Measurements from ENCODE around the gene GABRR1.
A peak's percentile ranks its signal among the peaks of the same experiment; 100 is the strongest.

GABRR1 gene

DNA sequence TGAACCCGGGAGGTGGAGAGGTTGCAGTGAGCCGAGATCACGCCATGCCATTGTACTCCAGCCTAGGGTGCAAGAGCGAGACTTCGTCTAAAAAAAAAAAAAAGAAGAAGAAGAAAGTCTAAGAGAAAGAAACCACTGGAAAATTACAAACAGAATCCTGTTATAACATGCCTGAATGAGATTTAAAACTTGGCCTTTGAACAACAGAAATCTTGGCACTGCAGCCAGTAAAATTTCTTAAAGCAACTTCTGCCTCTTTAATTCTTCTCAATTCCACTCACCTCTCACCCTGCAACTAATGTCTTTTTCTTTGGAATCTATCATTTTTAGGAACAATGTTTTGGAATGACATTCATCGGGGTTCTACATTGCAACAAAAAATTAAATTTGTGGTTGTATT, 45.0 kb downstream of the GABRR1 start:
- H3K9me3 ChIP-seq: no peaks in the 10 kb centered on the region
- in situ Hi-C loops (cut with MboI; ENCODE audit: low sequenced_read_pairs): no loop called here

DNA sequence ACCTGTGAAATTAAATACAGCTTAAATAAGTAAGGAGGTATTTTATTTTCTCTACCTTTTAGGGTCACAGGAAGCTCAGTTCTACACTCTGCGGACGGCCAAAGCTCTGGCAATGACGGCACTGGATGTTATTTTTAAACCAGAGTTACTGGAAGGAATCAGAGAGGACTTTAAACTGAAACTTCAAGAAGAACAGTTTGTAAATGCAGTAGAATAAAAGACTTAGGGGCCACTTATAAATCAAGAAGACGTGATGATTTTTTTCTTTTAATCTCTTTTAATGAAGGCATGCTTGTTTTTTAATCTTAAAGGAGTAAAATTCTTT, 55.1 kb downstream of the GABRR1 start:
- H3K27me3 ChIP-seq (ENCODE audit: low read depth): no peaks in the 10 kb centered on the region
- no peak overlapping the region for H3K4me3 ChIP-seq
- in situ Hi-C loops (cut with MboI; ENCODE audit: low sequenced_read_pairs): no loop called here
- DNase-seq (ENCODE audit: low spot score in 2 of 2): no peak
- H3K9me3 ChIP-seq: no peaks in the 10 kb centered on the region
- peaks cover 10% of the 10 kb centered on the region for H3K4me1 ChIP-seq
- peaks cover 43% of the 10 kb centered on the region for H3K36me3 ChIP-seq (replicated peaks)

More for the DNA sequence above, 45.0 kb downstream of the GABRR1 start:
- H3K4me1 ChIP-seq: no peaks in the 10 kb centered on the region
- no peak overlapping the region for H3K4me3 ChIP-seq
- H3K27me3 ChIP-seq (ENCODE audit: low read depth): no peaks in the 10 kb centered on the region
- no peak for DNase-seq (ENCODE audit: low spot score in 2 of 2)
- H3K36me3 ChIP-seq (replicated peaks): no peaks in the 10 kb centered on the region

DNA sequence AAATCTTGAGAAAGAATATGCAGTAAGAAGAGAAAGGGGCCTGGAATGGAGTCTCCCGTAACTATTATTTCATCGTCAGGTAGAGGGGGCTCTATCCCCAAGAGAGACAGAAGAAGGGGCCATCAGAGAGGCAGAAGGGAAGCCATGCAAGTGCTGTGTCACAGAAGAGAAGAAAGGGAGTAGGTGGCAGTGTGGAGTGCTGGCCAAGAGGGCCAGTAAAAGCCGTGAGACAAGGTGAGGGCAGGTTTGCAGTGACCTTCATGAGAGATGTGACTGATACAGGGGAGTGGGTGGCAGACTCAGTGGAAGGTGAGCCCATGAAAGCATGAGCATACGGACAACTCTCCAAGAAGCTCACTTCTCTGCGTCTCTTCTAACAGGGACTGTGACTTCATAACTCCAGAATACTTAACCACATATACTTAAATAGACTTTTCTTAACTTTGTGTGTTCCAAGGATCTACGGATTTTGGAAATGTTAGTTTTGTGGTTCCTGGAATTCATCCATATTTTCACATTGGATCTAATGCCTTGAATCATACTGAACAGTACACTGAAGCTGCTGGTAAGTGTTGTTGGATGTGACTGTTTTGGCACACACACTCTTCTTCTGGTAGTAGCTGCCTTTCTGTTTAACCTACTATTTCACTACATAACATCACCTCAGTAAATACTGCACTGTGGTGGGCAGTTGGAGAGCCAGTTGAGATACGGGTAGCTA, 55.7 kb downstream of the GABRR1 start:
- H3K4me3 ChIP-seq: no peak overlapping the region
- peaks cover 10% of the 10 kb centered on the region for H3K4me1 ChIP-seq
- no peaks in the 10 kb centered on the region for H3K27me3 ChIP-seq (ENCODE audit: low read depth)
- DNase-seq (ENCODE audit: low spot score in 2 of 2): no peak
- no peaks in the 10 kb centered on the region for H3K9me3 ChIP-seq
- in situ Hi-C loops (cut with MboI; ENCODE audit: low sequenced_read_pairs): no loop called here
- H3K36me3 ChIP-seq (replicated peaks): peaks cover 43% of the 10 kb centered on the region

DNA sequence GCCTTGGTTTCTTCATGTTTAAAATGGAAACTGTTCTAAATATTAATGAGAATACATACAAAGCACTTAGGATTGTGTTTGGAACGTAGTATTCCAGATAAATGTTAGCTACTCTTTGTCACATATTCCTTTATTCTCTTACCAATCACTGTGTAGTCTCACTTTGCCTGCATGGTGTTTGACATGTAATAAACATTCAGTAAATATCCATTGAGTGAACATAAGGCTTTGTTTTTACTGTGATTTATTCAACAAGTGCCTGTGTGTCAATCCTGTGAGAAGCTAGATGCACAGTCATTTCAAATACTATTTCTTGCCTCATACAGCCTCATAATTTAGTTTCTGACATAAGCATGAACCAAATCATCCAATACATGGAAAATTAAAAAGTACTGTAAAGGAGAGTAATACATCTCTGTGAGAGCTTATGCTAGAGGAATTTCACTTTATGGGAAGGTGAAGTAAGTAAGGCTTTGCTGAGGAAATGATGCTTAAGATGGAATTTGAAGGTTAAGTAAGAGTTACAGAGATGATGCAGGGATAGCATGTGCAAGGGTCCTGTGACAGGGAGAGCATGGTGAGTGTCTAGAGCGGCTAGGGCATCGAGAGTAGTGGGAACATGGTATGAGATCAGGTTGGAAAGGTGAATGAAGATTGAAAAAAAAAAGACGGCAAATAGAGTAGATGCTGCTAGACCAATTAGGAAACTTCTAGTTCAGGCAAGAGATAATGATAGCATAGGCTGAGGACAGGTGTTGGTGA, 56.6 kb downstream of the GABRR1 start:
- H3K36me3 ChIP-seq (replicated peaks): peaks cover 41% of the 10 kb centered on the region
- peaks cover 10% of the 10 kb centered on the region for H3K4me1 ChIP-seq
- in situ Hi-C loops (cut with MboI; ENCODE audit: low sequenced_read_pairs): no loop called here
- H3K4me3 ChIP-seq: no peak overlapping the region
- no peaks in the 10 kb centered on the region for H3K9me3 ChIP-seq
- DNase-seq (ENCODE audit: low spot score in 2 of 2): no peak
- H3K27me3 ChIP-seq (ENCODE audit: low read depth): no peaks in the 10 kb centered on the region

DNA sequence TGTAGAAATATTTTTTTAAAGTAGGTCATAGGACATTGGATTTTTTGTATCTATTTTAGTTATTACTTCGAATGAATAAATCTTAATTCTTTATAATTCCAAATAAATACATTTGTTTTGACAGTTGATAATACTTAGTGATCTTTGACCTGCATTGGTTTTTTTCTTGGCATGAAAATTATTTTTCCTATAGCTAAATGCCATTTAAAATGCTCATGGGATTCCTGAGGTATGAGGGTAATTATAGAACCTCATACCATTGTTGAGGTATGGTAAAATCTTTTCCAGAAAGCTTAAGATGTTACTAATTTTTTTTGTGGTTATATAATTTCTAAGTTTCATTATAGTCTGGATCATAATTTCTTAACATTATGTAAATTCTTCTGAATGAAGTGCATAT, 63.0 kb downstream of the GABRR1 start:
- Histone ChIP-seq H3K4me3 (no peak overlapping the region), H3K27me3 (ENCODE audit: low read depth) (no peaks in the 10 kb centered on the region), H3K9me3 (no peaks in the 10 kb centered on the region), H3K4me1 (peaks cover 4% of the 10 kb centered on the region), H3K36me3 (replicated peaks) (peaks cover 10% of the 10 kb centered on the region; the same call in 1 of the 2 replicates)
- in situ Hi-C loops (cut with MboI; ENCODE audit: low sequenced_read_pairs): no loop called here
- no peak for DNase-seq (ENCODE audit: low spot score in 2 of 2)

DNA sequence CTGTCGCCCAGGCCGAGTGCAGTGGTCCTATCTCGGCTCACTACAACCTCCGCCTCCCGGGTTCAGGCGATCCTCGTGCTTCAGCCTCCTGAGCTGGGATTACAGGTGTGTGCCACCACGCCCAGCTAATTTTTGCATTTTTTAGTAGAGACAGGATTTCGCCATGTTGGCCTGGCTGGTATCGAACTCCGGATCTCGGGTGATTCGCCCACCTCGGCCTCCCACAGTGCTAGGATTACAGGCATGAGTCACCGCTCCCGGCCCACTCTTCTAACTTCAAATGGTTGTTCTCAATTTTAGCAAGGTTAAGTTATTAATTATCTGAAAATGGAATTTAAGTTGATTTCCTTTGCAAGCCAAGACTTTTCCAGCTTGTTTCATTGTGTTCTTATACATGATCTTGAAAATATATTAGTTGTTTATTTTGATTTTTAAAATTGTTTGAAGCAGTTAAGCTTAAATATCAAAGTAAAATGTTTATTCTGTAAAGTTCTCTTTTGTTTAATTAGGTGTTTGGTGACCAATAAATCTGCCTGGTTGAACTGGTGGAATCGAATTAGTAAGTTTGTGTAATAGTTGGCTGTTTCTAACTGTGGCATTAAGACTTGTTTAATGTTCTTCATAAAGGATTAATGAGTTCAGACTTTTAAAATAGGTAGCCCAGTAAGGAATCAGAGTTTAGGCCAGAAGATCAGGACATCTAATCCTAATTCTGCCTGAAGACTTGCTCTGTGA, 69.0 kb downstream of the GABRR1 start:
- Histone ChIP-seq H3K9me3 (no peaks in the 10 kb centered on the region), H3K4me3 (no peak overlapping the region)

DNA sequence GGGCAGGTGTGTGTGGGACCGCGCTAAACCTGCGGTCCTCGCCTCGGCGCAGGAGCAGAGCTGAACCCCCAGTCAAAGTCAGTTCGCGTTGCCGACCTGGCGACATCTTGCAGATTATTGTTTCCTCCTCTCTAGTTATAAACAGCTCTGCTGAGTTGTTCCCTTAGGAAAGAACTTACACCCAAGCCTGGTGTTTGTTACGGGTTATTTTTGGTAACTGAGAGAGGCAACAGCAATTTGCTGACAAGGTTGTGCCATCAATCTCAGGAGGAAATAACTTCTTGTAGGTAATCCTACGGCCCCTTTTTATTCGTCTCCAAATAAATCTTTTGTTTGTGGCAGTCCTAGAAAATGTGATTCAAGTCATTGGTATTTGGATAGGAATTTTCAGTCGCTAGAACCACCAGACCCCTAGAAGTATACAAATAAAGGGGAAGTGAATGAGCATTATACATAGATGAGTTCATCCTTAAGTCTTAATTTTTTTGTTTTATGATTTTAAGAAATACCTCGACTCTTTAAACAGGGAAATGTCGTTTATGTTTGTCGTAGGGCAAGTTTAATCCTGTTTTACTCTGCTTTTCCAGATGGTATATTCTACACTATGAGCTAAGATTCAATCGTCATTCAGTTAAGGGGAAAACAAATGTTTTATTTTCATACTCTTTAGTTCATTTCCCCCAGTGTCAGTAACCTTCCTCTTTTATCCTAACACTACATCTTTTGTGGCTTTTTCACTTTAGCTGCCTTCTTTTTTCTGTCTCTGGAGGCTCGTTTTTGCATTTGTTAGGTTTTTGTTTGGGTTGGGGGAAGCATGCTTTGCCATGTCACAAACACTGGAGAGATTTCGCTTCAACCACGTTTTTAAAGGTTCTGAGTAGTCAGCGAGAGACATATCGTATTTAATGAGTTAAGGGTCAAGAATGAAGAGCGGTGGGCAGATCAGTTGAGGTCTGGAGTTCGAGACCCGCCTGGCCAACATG, 70.1 kb downstream of the GABRR1 start:
- DNase-seq (ENCODE audit: low spot score in 2 of 2): peak; percentile 42 to 47
- in situ Hi-C loops (cut with MboI; ENCODE audit: low sequenced_read_pairs): no loop called here
- no peaks in the 10 kb centered on the region for H3K27me3 ChIP-seq (ENCODE audit: low read depth)
- no peaks in the 10 kb centered on the region; the same call in 1 of the 2 replicates for H3K36me3 ChIP-seq (replicated peaks)
- H3K9me3 ChIP-seq: no peaks in the 10 kb centered on the region
- peak overlapping the region; percentile 43 for H3K4me3 ChIP-seq
- peaks cover 28% of the 10 kb centered on the region for H3K4me1 ChIP-seq

More for the DNA sequence above, 69.0 kb downstream of the GABRR1 start:
- peak in 1 of 2 experiments; percentile 32 for DNase-seq (ENCODE audit: low spot score in 2 of 2)
- in situ Hi-C loops (cut with MboI; ENCODE audit: low sequenced_read_pairs): no loop called here
- Histone ChIP-seq H3K27me3 (ENCODE audit: low read depth) (no peaks in the 10 kb centered on the region), H3K36me3 (replicated peaks) (no peaks in the 10 kb centered on the region; the same call in 1 of the 2 replicates), H3K4me1 (peaks cover 28% of the 10 kb centered on the region)

DNA sequence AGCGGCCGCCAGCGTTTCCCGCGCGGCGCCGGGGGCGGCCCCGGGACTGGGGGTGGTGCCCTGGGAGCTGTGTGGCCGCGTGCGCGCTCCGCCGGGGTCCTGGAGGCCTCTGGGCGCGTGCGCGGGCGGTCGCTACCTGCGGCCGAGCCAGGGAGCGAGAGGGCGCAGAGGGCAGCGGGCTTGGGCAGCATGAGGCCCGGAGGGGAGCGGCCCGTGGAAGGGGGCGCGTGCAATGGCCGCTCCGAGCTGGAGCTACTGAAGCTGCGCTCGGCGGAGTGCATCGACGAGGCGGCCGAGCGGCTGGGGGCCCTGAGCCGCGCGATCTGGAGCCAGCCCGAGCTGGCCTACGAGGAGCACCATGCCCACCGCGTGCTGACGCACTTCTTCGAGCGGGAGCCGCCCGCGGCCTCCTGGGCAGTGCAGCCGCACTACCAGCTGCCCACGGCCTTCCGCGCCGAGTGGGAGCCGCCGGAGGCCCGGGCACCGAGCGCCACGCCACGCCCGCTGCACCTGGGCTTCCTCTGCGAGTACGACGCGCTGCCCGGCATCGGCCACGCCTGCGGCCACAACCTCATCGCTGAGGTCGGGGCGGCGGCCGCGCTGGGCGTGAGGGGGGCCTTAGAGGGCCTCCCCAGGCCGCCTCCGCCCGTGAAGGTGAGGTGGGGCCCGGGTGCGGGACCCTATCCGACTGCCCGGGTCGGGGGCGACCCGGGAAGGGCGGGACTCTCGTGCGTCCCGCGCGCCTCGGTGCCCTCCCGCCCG, 71.0 kb downstream of the GABRR1 start, which contains the start of gene PM20D2:
Gene PM20D2, plus strand, starts transcription at position 100 of the 762 bp plus-strand sequence. Its CDS starts 90 bp downstream, at position 190.
- in situ Hi-C loops (cut with MboI; ENCODE audit: low sequenced_read_pairs): no loop called here
- DNase-seq (ENCODE audit: low spot score in 2 of 2): peak; percentile 51 to 79
- Histone ChIP-seq H3K36me3 (replicated peaks) (no peaks in the 10 kb centered on the region; the same call in 1 of the 2 replicates), H3K27me3 (ENCODE audit: low read depth) (no peaks in the 10 kb centered on the region), H3K4me1 (peaks cover 28% of the 10 kb centered on the region), H3K9me3 (no peaks in the 10 kb centered on the region), H3K4me3 (peak within 1 kb of the TSS; percentile 43)

DNA sequence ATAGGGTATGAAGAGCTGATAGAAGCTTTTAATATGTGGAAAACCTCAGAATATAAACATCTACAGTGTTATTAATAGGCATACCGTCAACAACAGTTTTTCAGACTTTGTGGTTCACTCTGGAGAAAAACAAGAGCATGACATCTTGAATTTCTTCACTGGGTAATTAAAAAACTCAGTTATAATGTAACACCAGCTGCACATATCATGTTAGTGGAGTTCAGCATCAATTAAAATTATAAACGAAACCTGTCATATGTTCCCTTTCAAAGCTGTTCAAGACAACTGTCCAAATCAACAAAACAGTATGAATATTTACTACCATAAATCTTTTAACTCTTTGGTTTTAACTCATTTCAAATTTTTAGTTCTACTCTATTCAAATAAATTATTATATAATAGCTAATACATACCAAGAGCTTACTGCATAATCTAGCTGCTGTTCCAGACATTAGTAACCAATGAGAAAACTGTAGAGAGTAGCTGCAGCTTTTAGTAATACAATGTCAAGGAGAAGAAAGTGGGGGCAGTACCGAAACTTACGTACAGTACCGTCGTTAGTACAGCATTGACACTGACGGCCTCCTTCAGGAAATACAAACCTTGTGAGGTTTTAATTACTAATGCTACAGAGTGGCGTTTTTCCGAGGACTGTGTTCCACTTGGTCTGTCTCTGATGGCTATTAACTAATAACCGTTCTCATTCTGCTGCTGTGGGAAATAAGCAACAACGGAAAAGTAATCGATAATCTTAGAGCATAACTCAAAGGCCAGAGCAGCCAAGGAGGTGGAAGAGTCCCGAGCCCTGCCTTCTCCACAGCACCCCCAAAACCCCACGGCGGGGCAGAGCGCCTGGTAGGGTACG, 71.8 kb downstream of the GABRR1 start:
- peaks cover 28% of the 10 kb centered on the region for H3K4me1 ChIP-seq
- peak; percentile 19 to 48 for DNase-seq (ENCODE audit: low spot score in 2 of 2)
- peak overlapping the region; percentile 43 for H3K4me3 ChIP-seq
- H3K36me3 ChIP-seq (replicated peaks): no peaks in the 10 kb centered on the region; the same call in 1 of the 2 replicates
- H3K27me3 ChIP-seq (ENCODE audit: low read depth): no peaks in the 10 kb centered on the region
- H3K9me3 ChIP-seq: no peaks in the 10 kb centered on the region
- in situ Hi-C loops (cut with MboI; ENCODE audit: low sequenced_read_pairs): no loop called here

DNA sequence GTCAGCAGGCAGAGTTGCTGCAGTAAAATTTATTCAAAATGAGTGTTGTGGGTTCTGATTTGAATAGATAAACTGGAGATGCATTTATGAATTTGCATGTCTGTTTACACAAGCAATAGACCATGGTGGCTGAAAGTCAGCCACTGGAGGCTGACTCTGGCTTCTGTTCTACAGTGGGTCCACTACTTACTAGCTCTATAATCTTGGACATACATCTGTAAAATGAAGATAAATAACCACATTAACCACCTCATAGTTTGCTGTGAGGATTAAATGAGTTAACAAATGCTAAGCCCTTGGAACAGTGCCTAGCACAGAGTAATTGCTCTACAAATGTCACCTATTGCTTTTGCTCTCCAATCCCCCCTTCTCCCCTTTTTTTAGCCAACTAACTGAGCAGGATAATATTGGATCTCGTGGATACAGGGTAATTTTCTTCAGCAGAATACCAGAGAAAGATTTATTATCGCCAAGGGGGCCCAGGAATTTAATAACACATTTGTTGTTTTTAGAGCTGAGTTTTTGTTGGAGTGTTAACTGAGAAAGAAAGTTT, 72.7 kb downstream of the GABRR1 start:
- Histone ChIP-seq H3K4me1 (peaks cover 27% of the 10 kb centered on the region), H3K4me3 (no peak overlapping the region), H3K36me3 (replicated peaks) (no peaks in the 10 kb centered on the region; the same call in 1 of the 2 replicates), H3K9me3 (no peaks in the 10 kb centered on the region), H3K27me3 (ENCODE audit: low read depth) (no peaks in the 10 kb centered on the region)
- in situ Hi-C loops (cut with MboI; ENCODE audit: low sequenced_read_pairs): no loop called here
- peak; percentile 52 to 81 for DNase-seq (ENCODE audit: low spot score in 2 of 2)

DNA sequence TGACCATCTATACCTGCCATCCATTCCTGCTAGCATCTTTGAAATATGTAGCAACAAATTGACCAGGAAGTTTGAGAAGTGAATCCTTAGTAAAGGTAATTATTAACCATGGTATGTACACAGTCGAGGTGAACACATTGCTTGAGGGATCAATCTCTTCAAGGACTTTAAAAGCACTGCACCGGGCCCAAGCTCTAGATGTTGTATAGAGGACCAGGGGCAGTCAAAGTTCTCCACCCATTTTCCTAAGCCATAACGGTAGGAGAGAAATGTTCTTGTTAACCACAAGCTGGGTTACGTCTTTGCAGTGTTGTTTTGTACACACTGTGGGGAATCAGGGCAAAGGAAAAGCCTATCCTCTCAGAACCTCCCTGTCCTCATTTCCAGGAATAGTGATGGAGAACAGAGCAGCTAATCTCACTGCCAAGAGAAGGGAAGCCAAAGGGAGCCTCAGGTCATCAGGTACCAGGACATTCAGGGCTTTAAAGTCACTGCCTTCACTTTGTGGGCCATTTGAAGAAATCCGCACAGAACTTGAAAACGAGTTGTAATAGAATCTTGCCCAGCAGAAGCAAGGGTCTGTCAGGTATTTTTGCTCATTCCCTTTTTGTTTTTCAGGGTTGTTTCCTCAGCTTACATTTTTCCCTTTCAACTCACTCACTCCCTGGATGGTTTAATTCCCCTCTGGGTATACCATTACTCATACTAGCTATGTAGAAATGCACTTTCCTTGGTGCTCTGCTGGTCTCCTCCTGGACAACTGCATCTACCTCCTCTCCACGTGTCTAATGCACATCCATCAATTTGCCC, 76.6 kb downstream of the GABRR1 start:
- no peak for DNase-seq (ENCODE audit: low spot score in 2 of 2)
- in situ Hi-C loops (cut with MboI; ENCODE audit: low sequenced_read_pairs): no loop called here
- Histone ChIP-seq H3K9me3 (no peaks in the 10 kb centered on the region), H3K36me3 (replicated peaks) (no peaks in the 10 kb centered on the region), H3K4me1 (peaks cover 13% of the 10 kb centered on the region), H3K4me3 (no peak overlapping the region), H3K27me3 (ENCODE audit: low read depth) (no peaks in the 10 kb centered on the region)

All from HAP-1 (cell line).